Ovary (tissue), 3 donors: Measurements from ENCODE around the gene GLIS2.

Source experiments
- CTCF ChIP-seq, 3 donors: fragments of 450-650 bp in 2 of 3; fragments of 200-600 bp in 1 of 3; IDR thresholded peaks; one replicate each; pipeline versions ENCODE4 v1.5.1 to v1.8.0; 2016 to 2022; ENCODE audit warnings: antibody characterized with exemption in 3 of 3, mild to moderate bottlenecking in 1 of 3
- POLR2A ChIP-seq: fragments of 450-650 bp; IDR thresholded peaks from one replicate; pipeline ENCODE4 v1.6.1; 2017; ENCODE audit warnings: antibody characterized with exemption, mild to moderate bottlenecking, moderate library complexity
- donor health status: DM: no; HTN: no; CAD: no.

- TF ChIP-seq CTCF (IDR thresholded peaks at IDR 0.05) (no peak), POLR2A (no peak)
Measured at GRCh38 chr16:4332083-4332482, 16.2 kb downstream of the GLIS2 start.
